ENCODE results near the gene RGS5.

Gene RGS5

DNA sequence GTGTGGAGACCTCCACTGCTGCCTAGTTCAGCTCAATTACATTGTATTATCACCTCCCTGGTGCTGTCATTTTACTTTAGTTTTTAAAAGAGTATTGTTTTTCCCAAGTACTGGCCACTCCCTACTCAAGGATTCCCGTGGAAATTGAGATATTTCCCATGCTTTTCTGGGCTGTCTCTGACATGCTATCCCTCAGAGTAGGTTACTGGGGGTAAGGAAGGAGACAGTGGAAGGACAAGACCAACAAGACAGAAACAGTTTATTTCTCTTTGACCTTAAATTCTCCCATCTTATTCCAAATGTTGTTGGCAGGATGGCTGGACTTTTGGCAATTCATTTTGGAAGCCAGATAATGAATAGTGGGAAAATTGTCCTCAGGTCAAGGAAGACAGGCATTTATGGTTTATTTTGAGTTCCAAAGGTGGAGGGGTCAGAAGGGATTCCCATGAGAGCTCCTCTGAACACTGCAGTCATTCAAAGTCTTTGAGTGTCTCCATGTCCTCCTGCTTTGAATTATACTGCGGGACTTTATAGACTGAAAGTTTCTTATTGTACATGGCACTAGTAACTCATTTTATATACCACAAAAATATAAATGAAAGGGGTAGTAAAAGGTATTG lies 20.3 kb downstream of the RGS5 start:
- no peak for DNase-seq (ENCODE audit: low spot score)

DNA sequence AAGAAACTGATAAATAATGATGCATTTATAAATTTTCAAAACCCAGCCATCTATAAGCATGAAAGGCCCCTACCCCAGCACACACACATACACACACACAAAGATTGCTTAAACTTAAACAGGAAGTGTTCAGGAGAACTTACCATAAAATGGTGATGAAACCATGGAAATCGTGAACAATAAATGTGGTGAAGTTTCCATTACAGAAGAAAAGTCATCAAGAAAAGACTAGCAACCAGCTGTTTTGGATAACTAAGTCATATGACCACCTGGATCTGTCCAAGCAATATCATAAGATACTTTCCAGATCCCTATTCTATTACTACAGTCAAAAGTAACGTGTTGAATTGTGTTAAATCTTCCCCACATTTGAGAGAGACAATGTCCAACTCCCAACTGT lies 24.1 kb downstream of the RGS5 start:
- no peak for DNase-seq (ENCODE audit: low spot score)

DNA sequence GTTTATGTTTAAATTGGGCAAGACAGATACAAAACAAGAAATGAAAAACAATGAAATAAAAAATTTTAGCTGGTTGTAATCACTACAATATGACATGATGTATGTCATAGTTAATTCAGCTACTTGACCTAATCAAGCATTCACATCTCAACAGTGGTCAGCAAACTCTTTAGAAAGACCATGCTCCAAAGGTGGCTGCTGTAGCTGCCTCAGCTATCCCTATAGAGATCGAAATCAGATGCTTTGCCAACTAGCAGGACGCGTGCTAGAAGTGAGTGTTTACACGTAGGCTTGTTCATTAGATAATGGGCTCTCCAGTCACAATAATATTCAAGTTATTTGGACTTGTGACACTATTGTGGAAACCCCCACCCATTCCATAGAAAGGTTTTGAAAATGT lies 25.9 kb downstream of the RGS5 start:
- no peak for DNase-seq (ENCODE audit: low spot score)

DNA sequence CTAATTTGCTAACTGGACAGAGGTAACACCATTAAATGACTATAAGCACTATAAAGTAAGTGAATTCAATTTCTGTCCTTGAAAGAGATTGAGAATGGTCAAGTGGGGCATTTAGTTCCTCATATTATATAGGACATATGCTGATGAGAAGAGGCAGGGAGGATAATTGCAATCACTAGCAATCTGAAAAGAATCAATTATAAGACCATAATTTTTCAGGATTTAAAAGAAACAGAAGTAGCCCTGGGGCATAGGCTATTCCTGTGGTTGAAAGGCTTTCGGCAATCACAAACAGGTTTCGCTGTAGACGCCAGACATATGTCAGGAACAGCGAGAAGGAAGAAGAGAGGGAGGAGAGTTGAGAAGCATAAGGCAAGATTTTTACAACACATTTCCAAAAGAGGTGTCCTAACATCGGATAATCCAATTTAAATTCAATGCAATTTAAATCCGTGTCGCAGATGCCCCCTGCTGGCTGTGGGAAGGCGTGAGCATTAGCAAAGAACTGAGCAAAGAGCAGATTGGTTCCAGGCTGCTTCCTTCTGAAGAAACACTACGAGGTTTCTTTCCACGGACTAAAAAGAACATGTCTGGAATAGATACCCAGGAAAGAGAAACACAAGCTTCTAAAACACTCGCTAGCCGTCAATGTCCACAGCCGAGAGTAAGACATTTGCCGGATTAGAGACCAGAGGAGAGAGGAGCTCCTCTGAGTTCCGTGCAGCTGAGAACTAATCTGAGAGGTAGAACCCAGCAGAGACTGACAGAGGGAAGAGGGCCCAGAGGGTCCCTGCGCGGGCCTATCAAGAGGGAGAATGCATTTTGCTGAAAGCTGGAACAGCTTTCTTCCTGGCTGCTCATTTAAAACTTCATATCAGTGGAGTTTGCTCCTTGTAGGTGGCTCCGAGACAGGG lies 27.9 kb downstream of the RGS5 start:
- peak; percentile 45 for DNase-seq (ENCODE audit: low spot score)

DNA sequence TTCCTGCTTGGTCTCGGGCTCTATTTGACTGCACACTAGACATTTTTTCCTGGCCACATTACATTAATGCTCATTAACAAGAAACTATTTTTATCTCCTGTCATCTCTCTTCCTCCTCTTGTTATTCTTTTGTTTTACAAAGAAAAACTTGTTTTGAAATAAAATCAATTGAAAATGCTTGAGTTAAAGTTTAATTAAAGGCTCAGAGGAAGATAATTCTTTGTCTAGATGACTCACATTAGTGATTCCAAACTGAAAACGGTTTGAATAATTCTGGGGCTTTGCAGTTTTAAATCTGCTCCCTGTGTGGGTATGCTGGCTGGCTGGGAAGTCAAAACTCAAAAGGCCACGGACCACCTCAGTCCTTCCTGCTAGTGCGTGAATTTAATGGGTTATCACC lies 29.6 kb downstream of the RGS5 start:
- no peak for DNase-seq (ENCODE audit: low spot score)

DNA sequence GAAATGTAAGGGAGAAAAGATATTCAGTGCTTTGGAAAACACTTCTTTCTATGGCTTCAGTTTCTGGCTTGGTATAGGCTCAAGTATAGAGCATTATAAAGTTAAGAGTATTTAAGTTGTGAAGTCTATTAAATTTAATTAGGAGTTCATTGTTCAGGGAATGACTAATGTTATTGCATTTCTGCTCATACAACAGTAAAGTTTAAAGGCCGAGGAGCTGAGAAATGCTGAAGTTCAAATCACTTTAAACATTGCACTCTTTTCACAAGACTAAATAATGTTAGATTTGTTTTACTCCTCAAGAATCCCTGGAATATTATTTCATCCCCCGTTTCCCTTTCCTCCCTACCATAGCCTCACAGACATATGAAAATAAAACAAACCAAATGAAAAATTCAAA lies 30.1 kb downstream of the RGS5 start:
- no peak for DNase-seq (ENCODE audit: low spot score)

DNA sequence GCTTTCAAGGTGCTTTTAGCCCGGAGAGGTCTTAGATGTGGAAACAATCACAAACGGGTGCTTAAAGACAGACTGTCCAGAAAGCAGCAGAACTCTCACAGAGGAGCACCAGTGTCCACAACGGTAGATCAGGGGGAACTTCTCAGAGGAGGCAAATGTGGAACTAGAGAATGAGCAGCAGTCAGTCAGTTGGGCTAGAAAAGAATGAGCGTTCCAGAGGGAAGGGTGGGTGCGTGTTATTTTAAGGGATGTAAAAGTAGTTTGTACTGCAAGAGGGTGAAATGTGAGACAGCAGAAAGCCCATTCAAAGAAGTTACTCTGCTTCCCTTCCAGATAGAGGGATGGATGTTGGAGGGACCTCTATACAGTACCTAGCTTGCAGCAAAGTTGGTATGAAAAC lies 30.9 kb downstream of the RGS5 start:
- no peak for DNase-seq (ENCODE audit: low spot score)

DNA sequence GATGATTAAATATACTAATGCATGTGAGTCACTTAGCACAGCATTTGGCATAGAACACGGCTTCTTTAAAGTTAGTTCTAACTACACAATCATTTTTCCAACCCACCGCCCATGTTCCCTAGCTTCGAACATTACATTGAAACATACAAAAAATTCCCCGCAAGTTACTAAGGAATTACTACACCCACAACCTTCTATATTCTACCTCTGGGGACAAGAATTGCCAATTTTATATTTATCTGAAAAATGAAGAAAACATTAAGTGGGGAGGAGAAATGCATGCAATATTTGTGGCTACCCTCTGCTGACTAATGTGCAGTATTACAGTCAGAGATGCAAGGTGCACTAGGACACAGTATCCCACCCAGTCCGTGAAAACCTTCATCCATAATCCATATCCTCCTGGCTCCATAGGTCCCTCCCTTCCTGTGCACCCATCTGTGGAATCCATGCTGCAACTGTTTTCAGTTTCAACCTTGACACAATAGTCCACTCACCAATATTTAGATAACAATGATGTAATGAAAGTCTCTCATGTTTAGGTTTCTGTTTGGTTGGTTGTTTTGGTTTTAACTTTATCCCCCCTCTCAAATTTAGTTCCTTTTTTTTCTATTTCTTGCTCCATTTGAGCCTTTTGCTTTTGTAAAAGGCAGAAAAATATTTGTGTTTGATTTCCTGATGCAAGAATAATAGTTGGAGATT lies 31.6 kb downstream of the RGS5 start:
- DNase-seq (ENCODE audit: low spot score): peak; percentile 11

DNA sequence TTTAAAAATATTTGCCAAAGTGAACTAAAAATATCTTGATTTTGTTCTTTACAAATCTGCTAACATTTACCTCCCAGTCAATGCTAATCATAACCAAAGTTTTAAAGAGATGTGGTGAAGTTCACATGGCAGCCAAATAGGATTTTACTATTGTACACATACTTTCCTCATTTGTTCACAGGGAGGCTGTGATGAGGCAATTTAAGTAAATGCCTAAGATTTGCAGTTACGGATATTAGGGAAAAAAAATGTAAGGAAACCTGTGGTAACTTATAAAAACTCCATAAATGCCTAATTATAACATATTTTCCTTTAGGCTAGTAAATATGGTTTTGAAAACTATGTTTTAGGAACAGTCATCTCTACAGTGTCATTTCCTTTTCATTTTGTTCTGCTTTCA lies 32.4 kb downstream of the RGS5 start:
- no peak for DNase-seq (ENCODE audit: low spot score)

DNA sequence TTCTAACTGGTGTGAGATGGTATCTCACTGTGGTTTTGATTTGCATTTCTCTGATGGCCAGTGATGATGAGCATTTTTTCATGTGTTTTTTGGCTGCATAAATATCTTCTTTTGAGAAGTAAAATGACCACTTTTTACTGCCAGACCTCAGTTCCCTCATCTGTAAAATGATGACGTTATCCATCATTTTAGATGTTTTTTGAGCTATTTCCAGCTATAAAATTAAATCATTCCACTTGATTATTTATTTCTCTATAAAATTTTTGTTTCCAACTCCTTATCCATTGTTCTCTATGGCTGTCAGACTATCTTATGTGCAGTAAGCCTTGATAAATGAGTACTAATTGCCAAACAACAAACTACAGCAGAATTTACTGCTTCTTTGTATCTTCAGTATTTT lies 33.2 kb downstream of the RGS5 start:
- DNase-seq (ENCODE audit: low spot score): no peak

DNA sequence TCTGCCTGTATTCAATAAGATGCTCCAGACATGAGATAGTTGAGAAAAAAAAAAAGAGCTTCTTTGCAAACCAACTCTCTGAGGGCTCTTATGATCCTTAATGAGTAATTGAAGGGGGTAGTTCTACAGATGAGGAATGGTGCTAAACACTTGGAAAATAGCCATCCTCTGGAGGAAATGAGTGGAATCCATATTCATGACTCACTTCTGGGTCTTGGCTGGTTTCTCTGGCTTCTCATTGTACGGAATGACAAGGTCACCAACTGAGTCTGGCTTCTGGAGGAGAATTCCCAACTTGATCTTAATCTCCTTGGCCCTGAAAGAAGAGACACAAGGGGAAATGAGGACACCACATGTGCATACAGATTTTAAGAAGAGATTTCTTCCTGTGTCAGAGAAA lies 34.7 kb downstream of the RGS5 start:
- no peak for DNase-seq (ENCODE audit: low spot score)

DNA sequence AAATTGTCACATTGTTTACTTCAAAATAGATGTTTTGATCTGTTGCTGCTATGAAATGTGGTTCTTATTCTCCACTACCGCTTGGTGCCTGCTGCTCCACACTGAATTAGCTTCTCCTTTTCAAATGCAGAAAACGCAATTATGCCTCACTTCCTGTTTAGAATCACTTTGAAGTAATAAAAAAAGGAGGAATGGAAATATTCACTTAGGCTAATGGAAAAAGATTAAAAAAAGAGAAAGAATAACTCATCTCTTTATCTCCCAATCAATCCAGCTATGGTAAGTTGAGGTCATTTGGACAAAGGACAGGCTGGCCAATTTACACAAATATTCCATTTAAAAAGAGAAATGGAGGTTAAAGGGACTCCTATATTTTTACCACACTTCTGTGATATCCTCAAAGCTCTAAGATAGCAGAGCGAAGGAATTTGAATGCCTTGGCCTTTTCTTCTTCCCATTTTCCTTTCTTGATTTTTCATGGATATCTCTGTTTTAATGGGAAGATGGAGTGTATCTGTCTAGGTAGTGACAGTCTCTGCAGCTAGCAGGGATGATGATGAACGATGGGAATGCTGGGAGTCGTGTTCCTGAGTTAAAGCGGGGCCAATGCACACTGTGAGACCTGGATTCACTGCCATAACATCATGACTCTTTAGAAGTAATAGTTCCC lies 35.7 kb downstream of the RGS5 start:
- no peak for DNase-seq (ENCODE audit: low spot score)

DNA sequence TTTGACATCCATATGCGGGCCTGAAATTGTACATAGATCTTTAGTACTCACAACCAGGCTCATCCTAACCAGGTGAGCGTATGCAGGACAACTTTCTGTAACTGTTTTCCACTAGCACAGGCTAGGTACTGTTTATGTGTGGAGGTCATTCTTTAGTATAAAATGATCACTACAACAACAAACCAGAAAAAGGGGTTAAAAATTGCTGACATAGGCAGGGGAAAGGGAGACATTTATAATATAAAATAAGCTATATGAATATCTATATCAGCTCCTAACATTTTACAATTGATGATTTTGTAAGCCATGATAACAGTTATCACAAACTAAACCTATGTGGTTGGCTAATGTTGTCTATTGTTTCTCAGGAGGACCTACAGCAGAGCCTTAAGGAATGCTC lies 37.6 kb downstream of the RGS5 start:
- DNase-seq (ENCODE audit: low spot score): no peak

DNA sequence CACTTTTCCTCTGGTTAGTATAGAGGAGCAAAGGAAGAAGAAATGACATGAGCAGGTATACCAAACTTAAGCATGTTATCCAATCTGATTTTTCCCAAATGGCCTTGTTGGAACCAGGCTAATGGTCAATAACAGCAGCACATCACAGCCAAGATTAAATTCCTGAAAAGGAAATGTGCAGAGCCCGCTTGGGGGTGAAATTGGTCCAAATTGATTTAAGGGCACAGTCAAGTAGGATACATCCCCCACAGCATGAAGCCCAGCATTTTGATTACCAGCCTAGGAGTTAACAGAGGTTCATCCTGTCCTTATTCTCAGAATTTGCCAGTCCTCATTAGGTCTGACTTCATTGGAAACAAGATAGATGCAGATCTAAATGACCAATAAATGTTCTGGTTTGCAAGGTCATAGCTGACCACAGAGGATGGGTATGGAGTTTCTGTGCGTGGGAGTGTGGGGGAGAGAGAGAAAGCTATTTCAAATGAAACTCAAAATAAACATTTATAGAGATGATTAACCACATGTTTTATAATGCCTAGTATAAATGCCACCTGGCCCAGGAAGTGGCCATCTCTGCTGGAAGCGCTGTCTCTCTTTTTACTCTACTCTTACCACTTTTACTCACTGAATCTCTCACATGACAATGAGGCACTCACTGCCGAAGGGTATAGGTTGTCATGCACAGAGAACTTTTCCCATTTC lies 38.7 kb downstream of the RGS5 start:
- peak; percentile 0 for DNase-seq (ENCODE audit: low spot score)

DNA sequence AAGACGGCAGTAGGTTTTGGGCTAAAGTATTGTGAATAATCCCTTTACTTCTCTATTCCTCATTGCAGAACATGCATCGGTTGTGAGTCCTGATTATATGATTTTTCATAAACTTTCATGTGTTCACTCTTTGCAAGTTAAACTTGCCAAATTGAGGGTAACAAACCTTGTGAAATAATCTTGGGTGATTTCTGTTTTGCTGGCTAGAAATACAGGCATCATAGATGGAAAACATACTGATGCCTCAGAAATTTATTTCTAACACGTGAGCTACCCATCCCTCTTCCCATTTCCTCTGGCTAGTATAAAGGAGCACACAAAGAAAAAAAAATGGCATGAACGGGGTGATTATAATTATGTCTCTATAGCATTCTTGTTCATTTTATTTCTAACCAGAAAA lies 39.6 kb downstream of the RGS5 start:
- DNase-seq (ENCODE audit: low spot score): no peak

DNA sequence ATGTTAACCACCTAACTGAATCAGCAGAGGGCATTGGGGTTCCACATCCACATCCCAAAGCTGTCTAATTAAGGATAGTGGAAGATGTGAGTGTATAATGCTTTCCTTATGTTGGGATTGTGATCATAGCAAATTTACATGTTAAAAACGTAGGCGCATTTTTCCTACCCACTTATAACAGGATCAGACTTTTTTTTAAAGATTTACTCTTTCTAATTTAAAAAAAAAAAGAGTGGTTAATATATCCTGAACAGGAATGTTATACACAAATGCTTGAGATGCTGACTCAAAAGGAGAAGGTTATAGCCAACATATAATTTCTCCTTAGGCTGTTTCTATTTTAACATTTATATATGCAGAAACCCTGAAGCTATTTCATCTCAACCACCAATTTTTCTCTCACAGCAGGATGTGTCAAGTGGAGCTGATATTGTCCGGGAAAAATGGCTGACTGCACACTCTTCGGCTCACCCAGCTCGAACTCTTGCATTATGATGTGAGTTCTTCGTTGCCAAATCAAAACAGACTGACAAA lies 40.3 kb downstream of the RGS5 start:
- no peak for DNase-seq (ENCODE audit: low spot score)

DNA sequence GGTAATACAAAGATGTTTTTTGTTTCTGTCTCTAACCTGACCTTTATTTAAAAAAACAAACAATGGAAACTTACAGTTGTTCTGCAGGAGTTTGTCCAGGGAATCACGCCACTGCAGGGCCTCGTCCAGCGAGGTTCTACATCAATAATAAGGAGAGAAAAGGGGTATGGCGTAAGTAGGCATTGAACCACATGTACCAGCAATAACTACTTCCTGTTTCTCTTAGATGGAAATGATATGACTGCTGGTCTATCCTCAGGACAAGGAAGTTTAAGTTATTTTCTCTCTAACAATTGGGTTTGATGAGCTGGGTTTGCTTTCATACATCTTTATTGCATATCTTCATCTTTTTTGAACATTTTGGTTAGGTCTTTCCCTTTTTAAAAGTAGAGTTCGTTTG lies 40.9 kb downstream of the RGS5 start:
- DNase-seq (ENCODE audit: low spot score): no peak

DNA sequence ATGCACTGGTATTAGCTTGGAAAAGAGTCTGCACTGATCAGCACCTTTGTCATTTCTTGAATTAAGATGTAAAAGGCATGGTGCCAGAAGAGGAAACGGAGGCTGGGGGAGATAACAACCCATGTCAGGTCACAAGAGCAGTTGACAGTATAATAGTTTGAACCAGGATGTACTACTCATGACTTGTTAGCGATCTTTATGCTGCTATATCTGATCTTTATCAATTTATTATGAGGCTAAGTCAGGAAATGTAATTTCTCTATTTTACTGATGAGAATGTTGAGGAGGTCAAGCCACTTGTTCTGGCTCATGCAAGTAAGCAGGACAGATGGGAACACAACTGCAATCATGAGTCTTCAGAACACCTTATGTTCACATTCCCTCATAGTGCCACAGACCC lies 41.4 kb downstream of the RGS5 start:
- no peak for DNase-seq (ENCODE audit: low spot score)

DNA sequence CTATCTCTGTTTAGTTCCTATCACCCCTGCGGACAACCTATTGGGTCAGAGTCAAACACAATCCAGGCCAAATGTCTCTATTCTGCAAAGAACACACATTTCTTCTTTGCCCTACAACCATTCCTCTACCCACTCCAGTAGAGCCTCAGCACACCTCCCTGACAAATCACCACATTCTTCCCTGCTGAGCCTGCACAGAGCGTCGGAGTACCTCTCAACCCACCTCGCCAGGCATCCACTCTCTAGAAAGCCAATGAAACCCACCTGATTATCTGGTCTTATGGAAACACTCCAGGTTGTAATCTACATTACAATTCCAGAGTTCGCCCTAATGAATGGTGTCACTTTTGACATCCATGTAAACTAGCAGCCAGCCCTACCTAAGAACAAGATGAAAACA lies 47.1 kb downstream of the RGS5 start:
- DNase-seq (ENCODE audit: low spot score): no peak

DNA sequence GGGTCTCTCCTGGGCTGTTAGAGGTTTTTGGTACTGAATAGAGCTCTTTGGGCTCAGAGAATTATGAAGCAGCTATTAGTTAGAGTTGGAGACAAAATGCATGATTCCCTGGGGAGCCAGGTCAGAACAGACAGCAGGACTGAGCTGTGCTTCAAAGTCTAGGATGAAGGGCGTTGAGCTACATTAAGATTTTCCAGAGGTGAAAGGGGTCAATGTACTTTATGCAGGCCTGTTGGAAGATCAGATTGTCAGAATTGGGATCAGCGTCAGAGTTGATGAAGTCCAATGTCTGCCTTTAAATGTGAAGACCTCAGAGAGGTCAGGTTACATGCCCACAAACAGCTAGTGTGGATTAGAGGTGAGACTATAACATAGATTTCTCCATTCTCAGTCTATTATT lies 53.8 kb downstream of the RGS5 start:
- no peak for DNase-seq (ENCODE audit: low spot score)

DNA sequence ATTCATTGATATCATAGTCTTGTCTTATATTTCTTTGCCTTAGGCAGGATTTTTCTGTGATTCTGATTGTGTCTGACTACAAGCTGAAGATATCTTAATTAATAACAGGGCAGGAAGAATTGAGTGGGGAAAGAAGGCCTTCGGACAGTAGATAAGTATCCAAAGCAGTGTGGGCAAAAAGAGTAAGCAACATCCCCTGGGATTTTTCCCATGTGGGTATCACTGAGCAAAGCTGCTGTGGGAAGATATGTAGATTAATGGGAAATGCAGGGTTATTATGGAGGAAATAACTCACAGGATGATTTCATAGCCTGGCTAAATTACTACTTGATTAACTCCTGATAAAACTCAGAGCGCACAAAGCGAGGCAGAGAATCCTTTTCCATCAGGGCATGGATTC lies 55.7 kb downstream of the RGS5 start:
- DNase-seq (ENCODE audit: low spot score): no peak

DNA sequence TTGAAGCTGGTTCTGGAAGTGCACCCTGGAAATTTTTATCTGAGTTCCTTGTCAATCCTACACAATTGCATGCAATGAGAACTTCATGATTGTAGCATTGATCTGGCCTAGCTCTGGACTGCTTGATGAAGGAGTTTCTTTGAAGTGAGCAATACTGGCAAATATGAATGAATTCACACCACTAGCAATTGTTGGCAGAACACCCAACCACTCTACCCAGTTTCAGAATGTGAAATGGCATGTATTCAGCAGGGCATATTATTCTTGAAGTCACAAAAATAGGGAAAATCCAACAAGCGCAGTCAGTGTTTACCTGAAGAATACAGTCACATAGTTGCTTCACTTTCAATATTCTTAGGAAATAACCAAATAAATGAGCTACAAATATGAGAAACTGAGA lies 57.3 kb downstream of the RGS5 start:
- DNase-seq (ENCODE audit: low spot score): no peak

All from SW480 (cell line).